Amniotic stem cell (primary cell): Measurements from ENCODE around the gene UBL4B.

Experiments
- DNase-seq: peaks from one replicate; lab custom pipeline; 2025; lab: John Stamatoyannopoulos, UW

Gene UBL4B

GRCh38 chr1:110084227-110085078 lies 27.8 kb upstream of the UBL4B start:
- no peak for DNase-seq

- no peak for DNase-seq
Observed at GRCh38 chr1:110085671-110086070, 26.6 kb upstream of the UBL4B start.

GRCh38 chr1:110086961-110087360 lies 25.3 kb upstream of the UBL4B start:
- DNase-seq = no peak

- DNase-seq = peak; percentile 34
Observed at GRCh38 chr1:110087812-110088738, 24.2 kb upstream of the UBL4B start.

DNA sequence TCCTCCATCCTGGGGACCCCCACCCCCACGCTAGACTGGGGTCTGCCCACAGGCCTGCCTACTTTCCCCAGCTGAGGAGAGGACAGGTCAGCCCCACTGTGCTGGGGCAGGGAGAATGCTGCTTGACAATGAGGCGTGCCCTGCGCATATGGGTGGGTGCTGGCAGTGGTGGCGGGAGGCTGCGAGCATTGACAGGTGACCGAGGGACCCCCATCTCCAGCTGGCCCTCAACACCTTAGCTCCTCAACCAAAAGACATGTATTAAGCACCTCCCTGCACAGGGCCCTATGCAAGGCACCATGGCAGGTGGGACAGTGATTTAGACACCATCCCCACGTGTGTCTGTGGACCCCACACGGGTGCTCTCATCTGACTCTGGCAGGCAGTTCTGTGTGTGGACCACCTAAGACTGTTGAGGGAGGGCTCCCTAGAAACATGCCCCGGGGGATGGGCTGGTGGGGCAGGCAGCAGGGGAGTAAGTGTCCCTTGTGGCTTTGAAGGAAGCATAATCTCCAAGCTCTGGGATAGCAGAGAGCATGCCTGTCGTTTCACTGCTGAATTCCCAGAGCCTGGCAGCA lies 23.4 kb upstream of the UBL4B start:
- no peak for DNase-seq

GRCh38 chr1:110089561-110090275 lies 22.5 kb upstream of the UBL4B start:
- no peak for DNase-seq

GRCh38 chr1:110091381-110091780 lies 20.9 kb upstream of the UBL4B start:
- DNase-seq = no peak

DNA sequence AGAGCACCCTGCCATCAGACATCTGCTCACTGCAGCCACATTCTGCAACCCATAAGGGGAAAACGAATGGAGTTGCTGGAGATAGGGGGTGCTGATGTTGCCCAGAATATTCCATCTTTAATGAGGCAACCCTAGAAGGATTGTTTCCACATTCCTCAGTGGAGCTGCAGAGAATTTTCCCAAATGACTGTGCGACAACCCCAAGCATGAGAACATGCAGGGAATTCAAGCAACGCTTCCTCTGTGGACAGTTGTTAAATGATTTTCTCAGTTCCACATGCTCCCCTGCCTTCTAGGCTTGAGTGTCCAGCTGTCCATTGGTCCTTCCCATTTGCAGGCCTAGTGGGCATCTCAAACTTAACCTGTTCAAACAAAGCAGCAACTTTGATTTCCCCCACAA lies 20.5 kb upstream of the UBL4B start:
- no peak for DNase-seq

DNA sequence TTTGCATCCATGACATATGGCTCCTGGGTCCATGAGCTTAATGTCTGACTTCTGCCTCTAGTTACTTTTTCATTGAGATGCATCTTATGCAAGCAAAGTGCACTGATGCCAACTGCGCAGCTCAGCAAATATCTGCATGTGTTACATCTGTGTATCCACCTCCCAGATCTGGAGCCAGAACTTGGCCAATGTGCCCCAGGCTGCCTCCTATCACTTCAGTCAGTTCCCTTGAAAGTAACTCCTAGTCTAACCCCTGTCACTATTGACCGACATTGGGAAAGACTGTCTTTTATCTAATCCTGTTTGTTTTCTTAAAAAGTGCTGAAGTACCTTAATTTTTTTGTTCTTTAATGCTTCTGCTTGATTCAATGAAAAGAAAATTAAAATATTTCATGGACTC lies 19.3 kb upstream of the UBL4B start:
- no peak for DNase-seq

- DNase-seq = no peak
Observed at GRCh38 chr1:110094931-110095654, 17.1 kb upstream of the UBL4B start.

GRCh38 chr1:110097507-110098221 lies 14.6 kb upstream of the UBL4B start:
- DNase-seq = no peak

- DNase-seq = no peak
Observed at GRCh38 chr1:110098222-110099026, 13.8 kb upstream of the UBL4B start.

GRCh38 chr1:110100335-110100734 lies 11.9 kb upstream of the UBL4B start:
- DNase-seq = no peak

DNA sequence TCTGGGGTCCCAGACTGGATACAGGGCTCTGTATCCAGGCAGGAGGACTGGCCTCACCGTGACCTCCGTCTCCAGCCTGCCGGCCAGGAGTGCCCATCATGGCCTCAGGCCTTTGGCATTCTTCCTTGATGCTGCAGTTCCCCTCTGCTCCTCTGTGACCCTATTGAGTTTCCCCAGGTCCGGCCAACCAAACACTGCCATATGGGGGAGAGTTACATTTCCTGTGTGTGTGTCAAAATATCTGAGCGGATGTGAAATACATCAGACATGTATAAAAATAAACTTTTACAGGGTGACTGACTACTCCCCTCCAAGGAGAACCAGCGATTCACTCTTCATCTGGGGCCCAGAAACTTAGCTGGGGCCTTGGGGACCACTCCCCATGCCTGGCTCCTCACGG lies 10.2 kb upstream of the UBL4B start:
- DNase-seq = no peak

- DNase-seq = no peak
Observed at GRCh38 chr1:110106013-110106941, 6.0 kb upstream of the UBL4B start.

DNA sequence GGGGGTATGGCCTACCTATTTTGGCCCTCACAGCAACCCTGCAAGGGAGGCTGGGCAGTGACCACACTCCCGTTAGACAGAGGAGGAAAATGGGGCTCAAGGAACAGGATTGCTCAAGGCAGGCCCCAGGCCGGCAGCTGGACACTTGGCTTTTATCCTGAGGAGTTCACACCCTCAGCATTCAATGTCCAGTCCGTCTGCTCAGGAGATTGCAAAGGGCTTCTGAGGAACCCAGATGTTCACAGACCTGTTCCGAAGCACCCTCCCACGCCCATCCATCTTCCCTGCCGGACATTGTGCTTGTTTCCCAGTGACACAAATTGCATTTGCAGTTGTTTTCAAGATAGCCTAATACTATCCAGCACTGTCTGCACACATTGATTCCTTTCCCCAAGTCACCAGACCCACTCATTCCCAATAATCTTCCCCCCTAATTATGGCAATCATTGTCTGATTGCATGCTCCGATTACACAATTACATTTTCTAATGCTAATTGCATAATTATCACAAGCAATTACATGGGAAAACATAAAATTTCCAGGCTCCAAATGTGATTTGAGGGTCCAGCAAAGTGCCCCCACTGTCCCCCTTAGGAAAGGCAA lies 4.3 kb upstream of the UBL4B start:
- no peak for DNase-seq

DNA sequence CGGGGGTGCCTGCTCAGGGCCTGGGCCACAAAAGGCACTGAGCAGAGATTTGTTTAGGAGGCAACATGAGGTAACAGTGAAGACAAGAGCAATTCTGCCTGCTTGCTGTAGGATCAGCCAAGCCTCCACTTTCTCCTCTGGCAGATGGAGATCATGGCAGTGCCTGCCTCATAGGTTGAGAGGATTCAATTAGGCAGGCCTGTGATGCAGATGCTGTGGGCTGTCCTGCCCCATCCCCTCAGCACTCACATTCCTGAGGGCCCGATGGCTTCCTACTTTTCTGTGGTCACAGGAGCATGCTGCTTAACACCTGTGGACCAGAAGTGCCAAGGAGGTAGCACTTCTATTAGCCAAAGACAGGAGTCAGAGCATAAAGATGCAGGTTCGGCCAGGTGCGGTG lies 1.2 kb upstream of the UBL4B start:
- no peak for DNase-seq

DNA sequence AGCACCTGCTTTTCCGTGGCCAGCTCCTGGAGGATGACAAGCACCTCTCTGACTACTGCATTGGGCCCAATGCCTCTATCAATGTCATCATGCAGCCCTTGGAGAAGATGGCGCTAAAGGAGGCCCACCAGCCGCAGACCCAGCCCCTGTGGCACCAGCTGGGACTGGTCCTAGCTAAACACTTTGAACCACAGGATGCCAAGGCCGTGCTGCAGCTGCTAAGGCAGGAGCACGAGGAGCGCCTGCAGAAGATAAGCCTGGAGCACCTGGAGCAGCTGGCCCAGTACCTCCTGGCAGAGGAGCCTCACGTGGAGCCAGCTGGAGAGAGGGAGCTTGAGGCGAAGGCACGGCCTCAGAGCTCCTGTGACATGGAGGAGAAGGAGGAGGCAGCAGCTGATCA lies 413 bp downstream of the UBL4B start:
- no peak for DNase-seq
